GM23338 (cell line): Measurements from ENCODE around the gene PTGIS.

Source experiments
- CTCF ChIP-seq, 2 experiments: fragments of 200-600 bp in 1 of 2; sonication (generic) in 1 of 2; conservative IDR thresholded peaks; 2 replicates each; pipeline versions ENCODE4 v1.5.1 to v1.6.1; 2016 to 2017; ENCODE audit warnings: antibody characterized with exemption in 2 of 2, low read depth in 2 of 2, mild to moderate bottlenecking in 2 of 2, moderate library complexity in 1 of 2
- ETS1 ChIP-seq: IDR thresholded peaks from 2 replicates; pipeline ENCODE4 v1.6.1; 2016; ENCODE audit warnings: antibody characterized with exemption
- REST ChIP-seq: IDR thresholded peaks from one replicate; pipeline ENCODE4 v1.6.1; 2018; ENCODE audit warnings: antibody characterized with exemption; ENCODE audit not compliant: unreplicated experiment

DNA sequence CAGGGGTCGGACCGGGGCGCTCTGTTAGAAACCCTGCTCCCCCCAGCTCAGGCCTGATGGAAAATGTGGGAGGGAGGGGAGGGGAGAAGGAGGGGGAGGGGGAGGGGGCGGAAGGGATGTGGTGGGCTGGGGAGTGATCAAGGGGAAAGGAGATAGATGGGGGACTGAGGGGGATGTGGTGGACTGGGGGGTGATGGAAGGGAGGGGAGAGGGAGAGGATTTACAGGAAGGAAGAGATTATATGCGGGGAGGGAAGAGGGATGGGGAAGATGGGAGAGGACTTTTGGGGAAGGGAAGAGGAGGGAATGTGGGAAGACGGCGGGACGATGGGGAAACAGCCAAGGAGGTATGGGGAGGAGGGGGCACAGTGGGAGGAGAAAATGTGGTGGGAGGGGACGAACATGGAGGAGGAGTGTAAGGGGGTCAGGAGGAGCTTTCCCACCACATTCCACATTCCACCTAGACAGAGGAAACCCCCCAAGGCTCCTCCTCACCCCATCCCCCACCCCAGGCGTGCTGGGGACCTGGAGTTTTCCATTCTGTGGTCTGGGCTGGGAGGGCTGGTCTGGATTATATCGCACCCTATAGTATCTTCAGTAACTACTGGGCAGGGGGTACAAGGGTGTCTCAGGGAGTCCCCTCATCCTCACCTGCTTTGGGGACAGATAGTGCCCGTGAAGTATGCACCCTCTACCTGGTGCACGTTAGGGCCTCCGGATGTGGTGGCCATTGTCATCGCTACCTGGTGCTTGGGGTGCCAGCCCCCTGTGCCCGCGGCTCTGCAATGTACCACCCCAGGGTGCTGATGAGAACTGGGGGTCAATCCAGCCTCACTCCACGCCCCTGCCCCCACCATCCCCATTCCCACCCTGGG, 578 bp upstream of the PTGIS start:
- no peak for TF ChIP-seq CTCF (conservative IDR thresholded peaks at IDR 0.05; ENCODE audit: low read depth in 2 of 2)
- TF ChIP-seq REST: no peak
- no peak for TF ChIP-seq ETS1
